Regular cardiac myocyte (primary cell): ENCODE results near the gene RNASE12. TPM values are rescaled to one million over a fixed set of nuclear protein-coding genes. Genes with fewer than 3 reads are reported as not detected.

Source experiments
- total RNA-seq: library from RNA; depleted of rRNA; stranded (reverse); fragments of >200 nt; gene quantifications from 2 replicates; pipeline ENCODE4 v1.2.3, GENCODE V29; 2014

Gene RNASE12, protein sequence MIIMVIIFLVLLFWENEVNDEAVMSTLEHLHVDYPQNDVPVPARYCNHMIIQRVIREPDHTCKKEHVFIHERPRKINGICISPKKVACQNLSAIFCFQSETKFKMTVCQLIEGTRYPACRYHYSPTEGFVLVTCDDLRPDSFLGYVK
- not detected in 2 replicates for total RNA-seq

GRCh38 chr14:20591235-20591634 is at the start of gene RNASE12:
Gene RNASE12, minus strand, starts transcription at chr14:20591376. Its CDS starts 653 bp downstream, at chr14:20590723.

GRCh38 chr14:20587489-20588154 is 3.6 kb downstream of the RNASE12 start, which contains the start of gene RNASE11:
Gene RNASE11, minus strand, starts transcription at chr14:20588001.

DNA sequence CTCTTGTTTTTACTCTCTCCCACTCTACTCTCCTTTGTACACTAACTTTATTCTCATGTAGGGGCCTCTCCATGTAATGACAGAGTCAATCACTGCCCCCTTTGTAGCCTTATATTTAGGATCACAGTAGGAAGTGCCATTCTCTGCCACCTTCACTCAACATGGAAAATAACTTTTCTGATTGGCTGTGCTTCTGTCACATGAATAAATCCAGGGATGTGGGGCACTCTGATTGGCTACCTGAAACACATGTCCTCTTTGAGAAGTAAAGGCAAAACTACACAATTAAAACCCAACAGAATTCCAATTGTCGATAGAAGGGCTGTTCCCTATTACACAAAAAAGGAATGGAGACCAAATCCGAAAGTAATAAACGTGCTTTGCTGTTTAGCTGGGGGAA is 30.2 kb downstream of the RNASE12 start, which contains the start of gene RNASE9:
Gene RNASE9 (minus strand): TSS at position 87 of the 400 bp plus-strand sequence.

Other genes starting within 250 kb of the RNASE12 start
- gene PARP2, start 247.7 kb downstream of the RNASE12 start, total RNA-seq: 5.9 and 15.9 TPM in 2 replicates
- 14.2 and 18.9 TPM in 2 replicates for gene TEP1, start 177.9 kb downstream of the RNASE12 start, total RNA-seq
- gene KLHL33, start 155.2 kb downstream of the RNASE12 start, total RNA-seq: under 0.01 and 0.28 TPM in 2 replicates
- gene OSGEP, start 136.6 kb downstream of the RNASE12 start, total RNA-seq: 27.9 and 58.1 TPM in 2 replicates
- gene APEX1, start 136.2 kb downstream of the RNASE12 start, total RNA-seq: 41.4 and 144 TPM in 2 replicates
- gene PIP4P1, start 129.9 kb downstream of the RNASE12 start, total RNA-seq: 12.1 and 22.8 TPM in 2 replicates
- gene PNP, start 122.0 kb downstream of the RNASE12 start, total RNA-seq: 47.1 and 164 TPM in 2 replicates
- not detected in 2 replicates for gene RNASE10, start 85.8 kb downstream of the RNASE12 start, total RNA-seq
- not detected in 2 replicates for gene RNASE9, start 30.3 kb downstream of the RNASE12 start, total RNA-seq
- not detected in 2 replicates for gene RNASE11, start 3.4 kb downstream of the RNASE12 start, total RNA-seq
- not detected in 2 replicates for gene OR6S1, start 50.3 kb upstream of the RNASE12 start, total RNA-seq
- 9.4 and 38.9 TPM in 2 replicates for gene RNASE4, start 93.2 kb upstream of the RNASE12 start, total RNA-seq
- gene ANG, start 97.4 kb upstream of the RNASE12 start, total RNA-seq: 6.7 and 10.1 TPM in 2 replicates
- gene EDDM3A, start 154.5 kb upstream of the RNASE12 start, total RNA-seq: not detected in 2 replicates
- not detected in 2 replicates for gene EDDM3B, start 177.0 kb upstream of the RNASE12 start, total RNA-seq
- not detected in 2 replicates for gene RNASE6, start 189.9 kb upstream of the RNASE12 start, total RNA-seq
- gene RNASE1, start 211.5 kb upstream of the RNASE12 start, total RNA-seq: 0.96 and 5.4 TPM in 2 replicates